ENCODE measurements around the gene SAMSN1.
A peak's percentile ranks its signal among the peaks of the same experiment; 100 is the strongest.

SAMSN1 gene

DNA sequence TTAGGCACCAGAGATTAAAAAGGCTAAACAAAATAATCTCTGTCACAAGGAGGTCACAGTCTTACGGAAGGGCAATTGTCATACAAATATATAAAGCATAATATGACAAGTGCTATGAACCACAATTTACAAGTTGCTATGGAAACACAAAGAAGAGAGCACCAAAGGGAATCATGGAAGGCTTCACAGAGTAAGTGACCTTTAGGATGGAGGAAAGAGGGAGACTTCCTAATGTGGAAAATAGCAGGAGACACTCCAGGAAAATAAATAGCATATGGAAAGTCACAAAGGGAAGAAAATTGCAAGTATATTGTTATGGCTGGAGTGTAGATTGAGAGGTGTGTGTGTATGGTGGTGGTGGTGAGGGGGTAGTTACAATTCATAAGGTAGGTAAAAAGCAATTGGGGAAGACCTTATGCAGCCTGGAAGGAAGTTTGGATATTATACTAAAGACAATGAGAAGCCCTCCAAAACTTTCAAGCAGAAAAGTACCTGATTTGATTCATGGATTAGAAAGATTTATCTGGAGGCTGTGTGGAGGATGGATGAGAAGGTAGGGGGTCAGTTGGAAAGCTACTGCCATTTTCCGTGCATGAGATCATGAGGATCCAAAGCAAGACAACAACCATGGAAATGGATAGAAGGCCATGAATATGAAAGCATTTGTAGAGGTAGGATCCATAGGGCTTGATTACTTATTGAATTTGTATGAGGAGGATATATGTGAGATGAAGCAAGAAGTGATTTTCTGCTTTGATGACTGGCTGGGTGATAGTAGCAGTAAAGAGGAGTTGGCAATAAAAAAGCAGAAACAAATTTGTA lies 61.7 kb downstream of the SAMSN1 start:
- no peak for DNase-seq (ENCODE audit: low spot score)

DNA sequence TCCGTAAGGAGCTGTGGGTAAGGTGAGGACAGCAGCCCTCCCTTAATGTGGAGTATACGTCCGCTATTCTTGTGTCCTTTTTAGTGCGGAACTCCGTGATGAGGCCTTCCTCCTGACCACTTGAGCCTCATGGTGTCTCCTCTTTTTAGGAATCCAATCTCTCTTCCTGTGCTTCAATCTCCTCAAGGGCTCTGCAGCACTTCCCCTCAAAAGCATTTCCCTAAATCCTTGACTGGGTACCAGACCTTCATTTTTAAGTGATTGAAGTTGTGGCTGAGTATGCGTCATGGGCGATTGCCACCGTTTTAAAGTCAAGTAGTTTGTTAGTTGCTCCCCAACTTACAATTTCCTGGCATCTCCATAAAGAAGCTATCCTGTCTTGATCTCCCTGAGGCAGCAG lies 62.8 kb downstream of the SAMSN1 start:
- no peak for DNase-seq (ENCODE audit: low spot score)

DNA sequence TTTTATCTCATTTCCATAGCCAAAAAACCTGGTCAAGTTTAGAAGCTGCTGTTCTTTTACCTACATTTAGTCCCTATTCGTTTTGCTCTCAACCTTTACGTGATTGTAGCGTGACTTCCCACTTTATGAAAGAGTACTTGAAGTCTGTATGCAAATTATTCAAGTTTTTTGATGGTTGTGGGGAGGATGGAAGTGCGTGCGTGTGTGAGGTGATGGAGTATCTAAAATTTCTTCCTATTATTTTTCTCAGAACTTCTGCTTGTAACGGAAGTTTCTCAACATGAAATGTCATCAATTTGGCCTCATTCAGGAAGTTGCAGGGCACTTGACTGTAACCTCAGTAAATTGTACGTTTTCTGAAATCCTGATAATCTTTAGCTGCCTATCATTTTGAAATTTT lies 64.0 kb downstream of the SAMSN1 start:
- peak; percentile 65 for DNase-seq (ENCODE audit: low spot score)

DNA sequence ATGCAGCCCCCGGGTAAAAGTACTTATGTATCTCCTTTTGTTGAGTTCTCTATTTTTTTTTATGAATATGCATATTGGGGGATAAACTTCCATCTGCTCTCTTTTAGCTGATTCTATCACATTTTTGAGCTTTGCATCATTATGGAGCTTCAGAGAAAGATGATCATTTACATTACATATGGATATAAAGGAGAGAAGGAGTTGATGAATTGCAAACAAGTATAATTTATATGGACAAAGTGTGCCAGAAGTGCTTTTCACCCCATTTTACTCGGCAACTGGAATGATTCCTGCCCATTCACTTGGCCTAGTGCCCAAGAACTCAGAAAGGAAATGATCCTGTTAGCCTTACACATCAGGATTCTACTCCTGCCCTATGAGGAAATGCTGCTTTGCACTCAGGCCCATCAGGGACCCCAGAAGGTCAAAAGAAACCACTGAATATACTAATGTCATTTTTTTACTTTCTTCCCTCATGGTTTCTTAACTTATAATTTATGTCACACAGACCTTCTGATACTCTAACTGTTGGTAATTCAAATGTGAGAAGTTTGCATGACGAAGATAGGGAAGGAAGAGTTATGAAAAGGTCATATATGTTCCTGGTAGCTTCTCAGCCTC lies 65.6 kb downstream of the SAMSN1 start:
- DNase-seq (ENCODE audit: low spot score), result no peak

DNA sequence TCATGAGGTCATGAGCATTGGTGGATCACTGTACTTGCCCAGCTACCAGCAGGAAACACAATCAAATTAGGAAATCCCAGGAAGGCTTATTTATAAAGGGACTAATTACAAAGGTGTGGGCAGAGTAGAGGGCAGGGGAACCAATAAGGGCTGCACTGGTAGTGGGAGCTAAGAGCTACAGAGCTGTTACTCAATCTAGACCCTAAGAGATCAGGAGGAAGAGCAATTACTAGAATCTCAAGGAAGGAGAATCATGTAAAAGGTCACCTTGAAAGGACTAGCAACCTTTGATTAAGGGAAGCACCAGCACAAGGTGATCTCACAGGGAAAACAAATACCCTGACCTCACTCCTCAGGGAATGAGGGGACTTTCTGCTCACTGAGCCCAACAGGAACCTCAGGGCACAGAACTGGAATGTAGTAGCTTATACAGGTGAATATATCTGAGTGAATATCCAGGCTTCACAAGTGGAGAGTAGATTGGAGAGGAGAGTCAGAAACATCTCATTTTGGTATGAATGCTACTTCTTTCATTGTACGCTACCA lies 66.8 kb downstream of the SAMSN1 start:
- DNase-seq (ENCODE audit: low spot score), result no peak

DNA sequence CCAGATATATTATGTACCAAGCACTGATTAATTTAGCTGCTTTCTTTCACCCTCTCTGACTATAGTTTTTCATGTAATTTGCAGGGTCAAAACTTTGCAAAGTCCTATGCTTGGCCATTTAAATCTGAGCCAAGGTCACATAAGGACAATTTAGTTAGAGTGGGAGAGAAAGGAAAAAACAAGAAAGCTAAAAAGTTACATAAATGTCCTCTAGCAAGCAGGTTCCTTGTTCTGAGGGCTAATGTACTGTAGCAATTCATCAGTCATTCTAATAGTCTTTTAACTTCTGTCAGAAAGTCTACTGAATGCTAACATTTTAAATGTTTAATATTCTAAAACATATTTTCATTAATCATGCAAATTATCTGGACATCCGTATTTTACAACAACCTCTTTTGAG lies 68.3 kb downstream of the SAMSN1 start:
- no peak for DNase-seq (ENCODE audit: low spot score)

DNA sequence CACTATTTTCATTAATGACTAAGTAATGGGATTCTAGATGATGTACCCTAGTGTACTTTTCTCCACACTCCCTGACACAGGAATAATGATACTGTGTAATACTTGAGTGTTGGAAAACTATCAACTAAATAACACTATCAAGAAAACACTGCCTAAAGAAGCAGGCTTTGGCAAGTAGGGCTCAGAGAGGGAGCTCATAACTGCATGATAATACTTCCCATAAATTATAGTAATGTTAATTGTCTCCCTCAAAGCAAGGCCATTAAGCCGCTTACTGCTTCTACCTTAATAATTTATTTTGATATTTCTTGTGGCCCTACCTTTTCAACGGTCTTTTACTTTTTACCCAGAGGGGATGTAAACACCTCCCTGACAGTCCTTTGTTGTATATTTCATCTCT lies 69.0 kb downstream of the SAMSN1 start:
- DNase-seq (ENCODE audit: low spot score), result no peak

DNA sequence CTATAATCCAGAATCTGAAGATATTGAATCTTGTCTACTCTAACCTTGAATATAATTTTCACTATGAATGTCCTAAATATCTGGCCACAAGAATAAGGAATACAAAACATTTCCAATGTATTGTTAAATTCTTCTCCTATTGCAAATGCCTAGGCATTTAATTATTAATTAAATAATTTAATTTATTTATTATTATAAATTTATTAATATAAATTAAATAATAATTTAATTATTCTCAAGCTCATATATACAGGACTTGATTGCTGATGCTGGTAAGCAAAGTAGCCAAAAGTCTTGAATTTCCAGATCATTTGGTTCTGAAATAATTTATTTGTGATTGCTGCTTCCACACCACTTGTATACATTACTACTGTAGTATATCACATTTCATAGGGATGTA lies 71.1 kb downstream of the SAMSN1 start:
- no peak for DNase-seq (ENCODE audit: low spot score)

DNA sequence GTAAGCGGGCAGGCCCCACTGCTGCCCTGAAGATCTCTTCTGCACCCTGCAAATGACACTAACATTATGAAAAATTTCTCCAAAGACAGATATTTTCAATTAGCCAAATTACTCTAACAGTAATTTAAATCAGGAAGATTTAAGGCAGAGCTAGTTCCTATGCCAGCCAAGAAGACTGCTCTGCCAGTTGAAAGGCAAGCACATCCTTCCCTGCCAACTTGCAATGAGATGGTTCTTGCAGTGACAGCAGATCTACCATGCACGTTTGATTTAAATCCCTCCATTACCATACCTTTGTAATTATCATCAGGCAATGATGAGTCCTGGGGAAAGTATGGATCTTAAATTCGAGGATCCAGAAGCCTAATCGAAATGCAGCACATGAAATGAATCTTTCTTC lies 76.5 kb downstream of the SAMSN1 start:
- DNase-seq (ENCODE audit: low spot score), result no peak

DNA sequence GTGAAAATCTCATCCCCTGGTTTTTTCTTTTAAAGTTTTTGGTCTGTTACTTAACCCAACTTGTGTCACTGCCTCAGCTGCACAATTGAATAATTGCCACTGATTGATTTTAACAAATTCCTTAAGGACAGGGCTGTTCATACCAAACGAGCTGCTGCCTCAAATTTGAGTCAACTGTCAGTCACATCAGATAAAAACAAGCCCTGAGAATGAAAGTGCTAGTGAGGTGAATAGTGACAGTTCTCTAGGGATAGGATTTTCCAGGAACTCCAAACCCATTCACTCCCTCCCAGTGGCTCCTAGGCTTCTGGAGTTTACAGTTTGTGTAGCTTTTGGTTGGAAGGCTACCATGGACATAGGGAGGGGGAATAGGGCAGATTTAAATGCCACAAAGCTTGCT lies 79.4 kb downstream of the SAMSN1 start:
- DNase-seq (ENCODE audit: low spot score), result no peak

DNA sequence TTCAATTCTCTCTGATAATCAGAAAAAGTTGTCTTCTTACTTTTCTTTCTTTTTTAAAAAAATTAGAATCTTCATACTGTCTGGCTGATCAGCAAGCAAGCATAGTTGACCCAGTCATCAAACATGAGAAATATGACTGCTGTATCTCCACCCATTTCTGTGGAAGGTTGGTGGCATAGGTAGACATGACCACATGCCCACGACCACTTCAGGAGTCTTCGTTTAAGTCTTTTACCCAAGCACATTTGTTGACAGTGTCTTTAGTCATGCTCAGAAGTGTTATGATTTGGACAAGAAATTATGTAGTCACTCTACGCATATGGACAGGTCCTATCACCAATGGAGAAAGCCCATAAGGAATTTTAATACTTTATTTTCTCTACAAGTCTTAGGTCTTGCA lies 88.4 kb downstream of the SAMSN1 start:
- DNase-seq (ENCODE audit: low spot score), result no peak

DNA sequence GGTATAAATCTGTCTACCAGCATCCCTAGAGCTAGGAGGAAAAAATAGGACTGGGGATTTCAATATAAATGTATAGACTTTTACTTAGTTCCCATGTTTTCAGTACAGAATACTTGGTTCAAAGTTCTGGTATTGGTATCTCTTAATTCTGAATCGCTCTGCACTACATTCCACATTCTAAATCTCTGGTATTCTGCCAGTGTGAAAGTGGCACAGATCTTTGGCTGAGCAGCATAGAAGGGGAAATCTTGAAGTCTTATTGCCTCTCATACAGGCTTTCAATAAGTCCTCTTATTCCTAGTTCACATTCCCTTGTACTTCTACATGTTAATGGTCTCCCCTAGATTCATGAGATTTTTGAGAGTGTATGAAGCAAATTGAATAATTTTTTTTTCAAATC lies 89.2 kb downstream of the SAMSN1 start:
- no peak for DNase-seq (ENCODE audit: low spot score)

DNA sequence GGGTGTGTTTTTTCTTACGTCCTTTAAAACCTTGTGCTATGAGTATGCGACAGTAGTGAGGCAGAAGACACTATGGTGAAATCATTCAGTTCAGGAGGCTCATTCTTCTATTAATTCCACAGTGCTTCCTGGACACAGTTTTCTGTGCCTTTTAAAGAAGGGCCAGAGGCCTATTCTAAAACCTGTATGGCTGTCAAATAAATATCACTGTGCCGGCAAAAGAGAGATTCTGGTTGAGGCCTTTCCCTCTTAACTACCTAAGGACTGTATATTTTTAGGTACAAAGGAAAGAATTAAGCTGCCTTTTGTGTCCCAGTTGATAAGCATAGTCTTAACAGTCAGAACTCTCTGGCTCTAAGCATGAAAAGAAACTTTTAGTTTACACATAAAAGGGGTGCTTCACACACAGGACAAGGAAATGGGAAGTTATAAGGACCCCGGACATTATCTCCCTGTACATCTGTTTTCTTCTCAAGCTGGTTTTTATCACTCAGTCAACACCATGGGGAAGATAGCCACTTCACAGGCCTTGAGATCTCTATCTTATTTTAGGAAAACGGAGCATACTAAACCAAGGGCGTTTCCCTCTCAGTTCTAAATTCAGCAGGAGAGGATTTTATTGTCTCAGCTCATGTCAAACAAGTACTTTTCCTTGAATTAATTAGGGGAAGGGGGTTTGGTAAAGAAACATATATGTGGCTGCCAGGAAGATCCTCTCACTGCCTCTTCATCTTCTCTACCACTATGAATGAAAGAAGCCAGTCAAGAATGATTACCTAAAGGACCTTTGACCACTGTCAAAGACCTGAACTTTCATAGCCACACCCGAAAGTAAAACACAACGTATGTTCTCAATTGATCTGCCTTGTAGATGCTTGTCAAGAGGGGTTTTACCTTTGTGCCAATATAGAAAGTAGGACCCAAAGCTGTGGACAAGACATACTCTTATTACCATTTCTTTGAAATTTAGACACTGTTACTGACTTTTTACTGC lies 91.8 kb downstream of the SAMSN1 start:
- DNase-seq (ENCODE audit: low spot score), result peak; percentile 57

DNA sequence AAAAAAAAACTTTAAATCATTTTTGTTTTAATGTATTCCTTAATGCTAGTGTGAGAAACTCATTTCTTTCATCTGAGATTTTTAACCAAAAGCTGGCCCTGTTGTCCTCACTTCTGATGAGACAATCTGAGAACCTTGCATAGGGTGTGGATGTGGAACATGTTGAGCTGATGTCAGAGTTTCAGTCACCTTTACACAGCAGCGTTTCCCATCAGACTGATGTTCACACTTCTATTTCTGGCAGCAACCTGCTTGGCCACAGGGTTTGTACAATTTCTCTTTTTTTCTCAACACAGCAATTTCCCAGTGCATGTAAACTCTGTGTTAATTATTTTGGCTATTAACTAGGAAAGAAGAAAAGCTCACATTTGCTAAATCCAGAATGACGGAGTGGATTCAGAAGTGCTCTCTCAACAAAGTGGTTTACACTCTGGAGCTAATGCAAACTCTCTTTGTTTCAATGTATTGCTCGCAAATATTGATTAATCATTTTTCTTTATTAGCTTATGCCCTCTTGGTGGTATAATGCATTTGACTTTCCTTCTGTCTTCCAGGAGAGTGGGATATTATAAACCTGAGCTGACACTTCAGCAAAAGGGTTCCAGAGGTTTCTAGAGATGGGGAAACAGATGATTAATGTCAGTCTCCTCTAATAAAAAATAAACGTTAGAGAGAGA lies 92.6 kb downstream of the SAMSN1 start:
- peak; percentile 88 for DNase-seq (ENCODE audit: low spot score)

DNA sequence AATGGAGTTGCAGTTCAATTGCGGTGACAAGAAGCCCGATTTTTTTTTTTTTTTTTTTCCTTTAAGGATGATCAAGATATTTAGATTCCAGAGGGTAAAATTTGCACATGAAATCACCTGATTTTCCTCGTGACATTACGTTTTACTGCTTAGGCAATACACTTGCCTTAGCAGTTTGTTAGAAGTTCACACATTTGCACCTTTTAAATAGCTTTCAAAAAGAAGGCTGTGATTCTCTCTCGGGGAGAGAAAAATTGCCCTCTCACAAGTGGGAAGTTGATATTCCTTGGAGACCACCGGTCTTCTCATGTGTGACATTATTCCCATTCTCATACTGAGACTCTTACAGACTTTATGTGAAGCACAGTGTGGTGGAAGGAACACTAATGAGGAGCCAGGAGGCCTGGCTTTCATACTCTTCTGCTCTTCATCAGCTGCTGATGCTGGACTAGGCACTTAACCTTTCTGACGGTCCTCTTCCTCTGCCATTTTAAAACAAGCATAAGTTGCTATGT lies 93.3 kb downstream of the SAMSN1 start:
- no peak for DNase-seq (ENCODE audit: low spot score)

DNA sequence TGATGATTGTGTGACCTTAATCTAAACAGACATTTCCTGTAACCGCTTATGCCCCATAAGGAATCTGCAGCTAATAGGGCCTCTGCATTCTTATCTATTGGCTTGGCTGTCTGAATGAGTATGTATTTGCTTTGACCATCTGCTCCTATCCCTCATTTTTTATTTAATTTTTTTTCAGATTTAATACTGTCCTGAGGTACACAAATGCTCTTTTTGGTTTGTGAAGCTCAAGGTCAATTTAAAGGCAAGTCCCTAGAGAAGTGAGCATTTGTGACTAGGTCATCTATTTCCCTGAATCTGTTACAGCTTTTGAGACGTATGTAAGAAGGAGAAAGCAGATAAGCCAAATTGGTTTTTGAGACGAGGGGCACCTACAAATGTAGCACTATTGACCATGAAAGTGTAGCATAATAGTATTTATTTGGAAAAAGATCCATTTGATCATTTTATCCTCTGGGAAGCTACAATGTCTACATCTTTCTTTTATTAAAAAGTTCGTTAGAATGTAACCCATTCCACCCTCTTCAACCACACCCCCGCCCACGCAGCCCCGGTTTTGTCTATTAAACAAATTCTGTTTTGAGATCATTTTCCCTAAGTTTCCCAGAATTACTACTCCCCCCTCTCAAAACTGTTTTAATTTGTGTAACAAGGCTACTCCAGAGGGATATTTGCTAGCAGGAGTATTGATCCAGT lies 93.9 kb downstream of the SAMSN1 start:
- DNase-seq (ENCODE audit: low spot score), result peak; percentile 34

DNA sequence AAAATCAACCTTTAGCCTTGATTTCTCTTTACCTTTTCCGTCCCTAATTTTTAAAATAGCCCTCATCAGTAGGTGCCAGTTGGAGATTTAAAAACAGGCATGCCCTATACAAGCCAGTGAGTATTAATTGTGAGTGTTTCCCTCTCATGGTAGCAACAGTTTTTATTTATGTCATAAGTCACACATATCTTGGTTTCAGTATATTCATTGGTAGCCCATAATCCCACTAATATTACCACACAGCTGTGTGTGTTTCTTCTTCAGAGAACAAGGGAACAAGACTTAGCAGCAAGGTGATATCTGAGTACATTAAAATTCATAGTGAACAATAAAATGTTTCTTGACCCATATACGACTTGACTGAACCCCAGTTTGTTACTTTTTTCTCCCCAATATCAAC lies 94.6 kb downstream of the SAMSN1 start:
- peak; percentile 33 for DNase-seq (ENCODE audit: low spot score)

DNA sequence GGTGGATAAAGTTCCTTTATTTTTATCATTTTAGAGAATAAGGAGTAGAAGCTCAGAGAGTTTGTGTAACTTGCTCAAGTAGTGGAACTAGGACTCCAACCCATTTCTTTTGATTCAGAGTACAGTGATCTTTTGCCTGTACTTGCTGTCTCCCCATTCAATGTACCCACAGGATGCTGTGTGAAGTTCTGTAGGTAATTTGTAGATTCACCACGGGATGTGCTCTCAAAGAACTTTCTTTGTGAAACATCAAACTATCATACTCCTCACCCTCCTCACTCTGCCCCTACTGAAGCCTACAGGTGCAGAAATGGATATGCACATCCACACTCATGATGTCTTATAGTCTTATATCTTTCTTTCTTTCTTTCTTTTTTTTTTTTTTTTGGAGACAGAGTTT lies 97.3 kb downstream of the SAMSN1 start:
- no peak for DNase-seq (ENCODE audit: low spot score)

DNA sequence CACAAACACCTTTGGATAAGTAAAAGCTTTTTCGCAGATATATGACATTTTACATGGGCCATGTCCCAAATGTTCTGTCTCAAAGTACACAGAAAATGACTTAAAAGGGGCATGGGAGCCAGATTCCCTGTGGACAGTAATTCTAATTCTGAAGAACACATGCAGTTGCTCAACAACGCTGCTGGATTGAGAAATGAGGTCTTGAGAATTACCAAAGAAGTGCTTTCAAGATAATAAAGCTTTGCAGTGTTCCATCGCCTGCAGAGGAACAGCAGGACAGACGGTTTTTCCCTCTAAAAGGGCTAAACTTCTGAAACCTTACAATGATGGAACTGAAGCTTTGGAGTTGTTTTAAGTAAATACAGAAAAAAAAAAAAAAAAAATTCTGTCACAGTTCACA lies 107.9 kb downstream of the SAMSN1 start:
- no peak for DNase-seq (ENCODE audit: low spot score)

DNA sequence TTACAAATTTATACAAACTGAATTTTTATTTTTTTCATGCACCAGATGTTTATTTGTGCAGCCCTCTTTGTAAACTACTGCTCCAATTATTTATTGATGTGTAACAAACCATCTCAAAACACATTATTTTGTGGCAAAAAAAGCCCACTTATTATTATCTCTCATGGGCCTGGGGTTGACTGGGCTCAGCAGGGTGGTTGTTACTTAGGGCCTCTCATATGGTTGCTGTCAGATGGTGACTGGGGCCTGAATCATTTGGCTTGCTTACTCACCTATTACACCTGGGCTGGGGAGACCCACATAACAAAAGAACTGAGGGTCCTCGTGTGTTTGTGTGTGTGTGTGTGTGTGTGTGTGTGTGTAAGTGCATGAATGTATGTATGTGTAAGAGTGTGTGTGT lies 110.7 kb downstream of the SAMSN1 start:
- no peak for DNase-seq (ENCODE audit: low spot score)

All from activated CD4-positive, alpha-beta T cell treated with anti-CD3 and anti-CD28 coated beads, Interleukin-2, Interleukin-4, amounts not matched to agents 100 ng/mL and 50 ng/mL, durations not matched to agents 16 hours and 8 hours (primary cell).